ENCODE measurements around the gene SORBS2. TPM values are rescaled to one million over a fixed set of nuclear protein-coding genes. Genes with fewer than 3 reads are reported as not detected.

Gene SORBS2
- total RNA-seq, 1 experiment from 2014 or later = 8.4 TPM

GRCh38 chr4:185578284-185578683, 233.7 kb downstream of the SORBS2 start:
- POLR2A ChIA-PET = interaction anchor here (0.6 kb wide), 1 partner anchor 18 kb away, joined by 8 read pairs; no protein-coding TSS in a partner anchor
- no peak for ATAC-seq

More at GRCh38 chr4:185578284-185578683, 233.7 kb downstream of the SORBS2 start:
- in situ Hi-C loops (cut with HindIII; ENCODE audit: low pct_unique_long_range_greater_than_20kb, low sequenced_read_pairs) = no loop called here
- Histone ChIP-seq H3K27ac (ENCODE audit: low read length) (no peak overlapping the region), H3K4me3 (ENCODE audit: low read depth in 2 of 2, low read length in 2 of 2) (no peak overlapping the region), H3K27me3 (ENCODE audit: control insufficient read depth, insufficient read depth, low read length) (no peaks in the 10 kb centered on the region), H3K36me3 (ENCODE audit: control insufficient read depth, insufficient read depth, low read length) (no peaks in the 10 kb centered on the region), H3K9me3 (ENCODE audit: control insufficient read depth, insufficient read depth, low read depth, low read length) (no peaks in the 10 kb centered on the region), H3K4me1 (ENCODE audit: control insufficient read depth, insufficient read depth, low read length) (peaks cover 6% of the 10 kb centered on the region; the same call in 1 of the 2 replicates)
- DNase-seq (ENCODE audit: low read depth, low spot score) = no peak
- intact Hi-C loops (cut with micrococcal nuclease; ENCODE audit: unreplicated experiment) = no loop called here
- no TSS peak for BruUV-seq (replicated peaks)
- CTCF ChIA-PET = no interaction called here
- TF ChIP-seq POLR2AphosphoS5 (IDR thresholded peaks at IDR 0.05; ENCODE audit: low read depth, low read length) = no peak
- no peak for TF ChIP-seq SIN3A (IDR thresholded peaks at IDR 0.05; ENCODE audit: borderline replicate concordance, insufficient read depth, low read depth, low read length)
- no peak for TF ChIP-seq CTCF (IDR thresholded peaks at IDR 0.05)
- no peak for TF ChIP-seq TCF7L2 (IDR thresholded peaks at IDR 0.05; ENCODE audit: low read depth, low read length)
- TF ChIP-seq REST (IDR thresholded peaks at IDR 0.05; ENCODE audit: insufficient read depth in 1 of 2, low read depth in 2 of 2, low read length in 1 of 2) = no peak
